GM23248 (cell line): ENCODE data around the gene PRSS33. TPM values are rescaled to one million over a fixed set of nuclear protein-coding genes. Genes with fewer than 3 reads are reported as not detected.
A peak's percentile ranks its signal among the peaks of the same experiment; 100 is the strongest.

Experiments used
- DNase-seq: peaks from one replicate; pipeline ENCODE4 v3.0.0-alpha.2; 2015
- H2AFZ ChIP-seq: fragments of 200-600 bp; sonication (generic); 2 replicates; pipeline ENCODE4 v1.6.1; 2016; ENCODE audit warnings: antibody characterized with exemption
- H3F3A ChIP-seq: fragments of 200-600 bp; sonication (generic); 2 replicates; pipeline ENCODE4 v1.6.1; 2016; ENCODE audit warnings: mild to moderate bottlenecking, antibody characterized with exemption, mixed run types; ENCODE audit not compliant: insufficient read depth
- H3K27ac ChIP-seq: fragments of 200-600 bp; sonication (generic); 2 replicates; pipeline ENCODE4 v1.5.1; 2016; ENCODE audit warnings: mild to moderate bottlenecking
- H3K27me3 ChIP-seq: fragments of 200-600 bp; sonication (generic); replicated peaks from 2 replicates; pipeline ENCODE4 v1.6.1; 2016; ENCODE audit warnings: mild to moderate bottlenecking; ENCODE audit not compliant: insufficient read depth
- H3K36me3 ChIP-seq: fragments of 200-600 bp; sonication (generic); 2 replicates; pipeline ENCODE4 v1.6.1; 2016; ENCODE audit warnings: low read depth, mild to moderate bottlenecking
- H3K4me1 ChIP-seq: fragments of 200-600 bp; sonication (generic); 2 replicates; pipeline ENCODE4 v1.6.1; 2016; ENCODE audit warnings: mild to moderate bottlenecking; ENCODE audit not compliant: insufficient read depth
- H3K4me2 ChIP-seq: fragments of 200-600 bp; sonication (generic); one replicate; pipeline ENCODE4 v1.6.1; 2016; ENCODE audit warnings: mild to moderate bottlenecking; ENCODE audit not compliant: unreplicated experiment
- H3K4me3 ChIP-seq: fragments of 200-600 bp; sonication (generic); 2 replicates; pipeline ENCODE4 v1.5.1; 2016; ENCODE audit warnings: mild to moderate bottlenecking
- H3K79me2 ChIP-seq: fragments of 200-600 bp; sonication (generic); 2 replicates; pipeline ENCODE4 v1.6.1; 2016; ENCODE audit warnings: mild to moderate bottlenecking; ENCODE audit not compliant: insufficient read depth
- H3K9ac ChIP-seq: fragments of 200-600 bp; sonication (generic); 2 replicates; pipeline ENCODE4 v1.6.1; 2016; ENCODE audit warnings: mild to moderate bottlenecking
- H3K9me2 ChIP-seq: fragments of 200-600 bp; sonication (generic); 2 replicates; pipeline ENCODE4 v1.6.1; 2016; ENCODE audit warnings: mixed run types, mild to moderate bottlenecking, moderate library complexity; ENCODE audit not compliant: insufficient read depth
- H3K9me3 ChIP-seq: fragments of 200-600 bp; sonication (generic); one replicate; pipeline ENCODE4 v1.6.1; 2017; ENCODE audit warnings: low read depth
- H4K20me1 ChIP-seq: fragments of 200-600 bp; sonication (generic); 2 replicates; pipeline ENCODE4 v1.6.0; 2016; ENCODE audit not compliant: insufficient read depth
- EZH2 ChIP-seq: fragments of 200-600 bp; sonication (generic); IDR thresholded peaks from 2 replicates; pipeline ENCODE4 v1.6.1; 2018; ENCODE audit warnings: antibody characterized with exemption, mild to moderate bottlenecking; ENCODE audit not compliant: insufficient read depth, poor library complexity, severe bottlenecking
- EZH2phosphoT487 ChIP-seq: fragments of 200-600 bp; sonication (generic); IDR thresholded peaks from 2 replicates; pipeline ENCODE4 v1.6.1; 2018; ENCODE audit warnings: antibody characterized with exemption, moderate library complexity, mild to moderate bottlenecking, low read depth; ENCODE audit not compliant: insufficient read depth
- WGBS, 2 experiments: methylation state at CpG; one replicate each; pipeline ENCODE4 v1.1.6; 2015 to 2017; ENCODE audit warnings: low lambda C conversion rate in 2 of 2, low coverage in 1 of 2; ENCODE audit errors: missing lambda C conversion rate in 2 of 2; 5-methylcytosine and 5-hydroxymethylcytosine counted together
- in situ Hi-C: fragments of 300-500 bp; cut with MboI; formaldehyde crosslinking; loops from 2 replicates; pipeline ENCODE4 v1.15.0; 2020
- polyA plus RNA-seq: library from polyadenylated mRNA; unstranded; fragments of >200 nt; fragmentation: Nextera tagmentation; extraction: Ambion mirVana; gene quantifications from 2 replicates; pipeline ENCODE4 v1.2.1, GENCODE V29; 2016
- total RNA-seq: library from RNA; depleted of rRNA; stranded (reverse); fragments of >200 nt; shearing (Covaris generic); gene quantifications from 2 replicates; pipeline ENCODE4 v1.2.3, GENCODE V29; 2014

The PRSS33 gene
- total and polyA plus RNA-seq, 2 experiments from 2014 or later, result not detected

DNA sequence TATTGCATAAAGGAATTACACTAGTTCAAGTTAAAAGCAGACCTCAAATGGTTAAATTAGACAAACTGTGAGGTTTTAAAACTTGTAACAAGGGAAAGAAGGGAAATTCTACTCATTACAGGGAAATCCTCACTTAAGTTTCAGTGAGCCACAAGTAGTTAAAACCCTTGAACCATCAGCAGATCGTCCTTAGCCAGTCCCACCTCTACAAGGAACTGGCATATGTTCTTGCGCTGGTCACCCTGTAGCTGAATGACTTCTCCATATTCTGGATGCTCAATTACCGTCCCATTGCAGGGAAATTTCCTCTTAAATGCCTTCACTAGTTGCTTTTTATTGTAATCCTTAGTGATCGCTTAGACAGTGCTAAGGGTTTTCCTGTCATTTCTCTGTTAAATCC lies 35.1 kb upstream of the PRSS33 start:
- H2AFZ ChIP-seq, result no peak overlapping the region
- H3K4me2 ChIP-seq, result no peak overlapping the region
- H3K27ac ChIP-seq, result no peak overlapping the region
- 28 to 33% methylated on average over 4 of the region's 4 CpGs for WGBS, 2 experiments
- peaks cover 34% of the 10 kb centered on the region for H3K27me3 ChIP-seq
- H3F3A ChIP-seq, result no peaks in the 10 kb centered on the region; the same call in 1 of the 2 replicates
- H3K79me2 ChIP-seq, result no peaks in the 10 kb centered on the region
- no peaks in the 10 kb centered on the region for H3K9me2 ChIP-seq
- H3K4me1 ChIP-seq, result no peaks in the 10 kb centered on the region
- H3K9me3 ChIP-seq, result no peaks in the 10 kb centered on the region
- in situ Hi-C loops, result no loop called here
- H3K9ac ChIP-seq, result no peak overlapping the region
- TF ChIP-seq EZH2 (no peak), EZH2phosphoT487 (no peak)
- no peak overlapping the region for H3K4me3 ChIP-seq
- DNase-seq, result no peak
- no peaks in the 10 kb centered on the region for H3K36me3 ChIP-seq
- H4K20me1 ChIP-seq, result no peaks in the 10 kb centered on the region

DNA sequence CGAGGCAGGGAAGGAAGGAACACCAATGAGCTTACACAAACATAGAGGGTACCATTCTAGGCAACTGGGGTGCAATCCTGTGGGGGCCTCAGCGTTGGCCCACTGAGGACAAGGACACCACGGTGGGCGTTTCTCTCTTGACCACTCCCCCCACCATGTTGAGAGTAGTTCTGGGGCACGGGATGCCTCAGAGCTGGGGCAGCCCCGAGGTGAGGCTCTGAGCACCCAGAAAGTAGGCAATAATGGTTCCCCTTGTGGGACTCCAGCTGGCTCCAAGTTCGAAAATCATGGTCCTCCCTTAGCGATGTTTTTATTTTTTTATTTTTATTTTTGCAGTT lies 34.8 kb upstream of the PRSS33 start:
- Histone ChIP-seq H3K79me2 (no peaks in the 10 kb centered on the region), H2AFZ (no peak overlapping the region), H3K4me2 (no peak overlapping the region), H3K9ac (no peak overlapping the region), H3K9me2 (no peaks in the 10 kb centered on the region), H3K27ac (no peak overlapping the region), H3F3A (no peaks in the 10 kb centered on the region; the same call in 1 of the 2 replicates), H3K27me3 (peaks cover 34% of the 10 kb centered on the region), H3K4me3 (no peak overlapping the region), H3K9me3 (no peaks in the 10 kb centered on the region), H3K36me3 (no peaks in the 10 kb centered on the region), H3K4me1 (no peaks in the 10 kb centered on the region), H4K20me1 (no peaks in the 10 kb centered on the region)
- 50 to 54% methylated on average over 8 of the region's 8 CpGs for WGBS, 2 experiments
- no peak for DNase-seq
- in situ Hi-C loops, result no loop called here
- TF ChIP-seq EZH2phosphoT487 (no peak), EZH2 (no peak)

DNA sequence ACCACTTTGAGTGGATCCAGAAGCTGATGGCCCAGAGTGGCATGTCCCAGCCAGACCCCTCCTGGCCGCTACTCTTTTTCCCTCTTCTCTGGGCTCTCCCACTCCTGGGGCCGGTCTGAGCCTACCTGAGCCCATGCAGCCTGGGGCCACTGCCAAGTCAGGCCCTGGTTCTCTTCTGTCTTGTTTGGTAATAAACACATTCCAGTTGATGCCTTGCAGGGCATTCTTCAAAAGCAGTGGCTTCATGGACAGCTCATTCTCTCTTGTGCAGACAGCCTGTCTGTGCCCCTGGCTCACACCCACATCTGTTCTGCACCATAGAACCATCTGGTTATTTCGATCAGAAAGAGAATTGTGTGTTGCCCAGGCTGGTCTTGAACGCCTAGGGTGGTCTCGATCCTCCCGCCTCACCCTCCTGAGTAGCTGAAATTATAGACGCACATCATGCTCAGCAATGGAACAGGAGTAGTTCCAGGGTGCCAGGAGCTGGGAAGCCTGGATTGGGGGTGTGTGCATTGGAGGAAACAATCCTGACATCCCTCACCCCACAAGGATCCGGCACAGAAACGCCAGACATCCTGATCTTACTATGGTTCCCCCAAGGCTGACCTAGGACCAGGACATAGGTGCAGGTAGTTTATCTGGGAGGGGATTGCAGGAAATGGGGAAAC lies 34.3 kb upstream of the PRSS33 start:
- Histone ChIP-seq H2AFZ (no peak overlapping the region), H3F3A (no peaks in the 10 kb centered on the region; the same call in 1 of the 2 replicates), H3K4me3 (no peak overlapping the region), H3K4me1 (no peaks in the 10 kb centered on the region), H3K9me3 (no peaks in the 10 kb centered on the region), H3K9ac (no peak overlapping the region), H3K27me3 (peaks cover 34% of the 10 kb centered on the region), H3K27ac (no peak overlapping the region), H3K36me3 (no peaks in the 10 kb centered on the region), H4K20me1 (no peaks in the 10 kb centered on the region), H3K4me2 (no peak overlapping the region), H3K9me2 (no peaks in the 10 kb centered on the region), H3K79me2 (no peaks in the 10 kb centered on the region)
- 9 to 13% methylated on average over 9 of the region's 9 CpGs for WGBS, 2 experiments
- in situ Hi-C loops, result no loop called here
- DNase-seq, result peak; percentile 46
- TF ChIP-seq EZH2phosphoT487 (no peak), EZH2 (no peak)

DNA sequence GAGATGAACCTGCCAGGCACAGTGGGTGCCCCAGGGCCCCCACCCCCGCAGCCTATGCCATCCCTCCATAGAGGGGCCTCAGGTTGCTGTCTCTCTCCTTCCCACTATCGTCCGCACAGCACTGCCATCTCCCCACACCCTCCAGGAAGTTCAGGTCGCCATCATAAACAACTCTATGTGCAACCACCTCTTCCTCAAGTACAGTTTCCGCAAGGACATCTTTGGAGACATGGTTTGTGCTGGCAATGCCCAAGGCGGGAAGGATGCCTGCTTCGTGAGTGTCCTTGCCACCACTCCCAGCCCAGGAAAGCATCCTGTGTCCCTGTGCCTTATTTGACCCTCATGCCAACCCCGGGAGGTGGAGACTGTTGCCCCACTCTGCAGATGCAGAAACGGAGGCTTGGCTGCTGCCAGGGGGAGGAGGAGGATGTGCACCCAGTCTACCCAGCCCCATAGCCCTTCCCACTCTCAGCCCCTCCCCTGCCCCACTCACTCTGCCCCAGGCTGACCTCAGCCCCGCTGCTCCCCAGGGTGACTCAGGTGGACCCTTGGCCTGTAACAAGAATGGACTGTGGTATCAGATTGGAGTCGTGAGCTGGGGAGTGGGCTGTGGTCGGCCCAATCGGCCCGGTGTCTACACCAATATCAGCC lies 33.6 kb upstream of the PRSS33 start:
- Histone ChIP-seq H3K4me2 (no peak overlapping the region), H3K27ac (no peak overlapping the region), H3K9ac (no peak overlapping the region), H3K9me3 (no peaks in the 10 kb centered on the region), H3K9me2 (no peaks in the 10 kb centered on the region), H4K20me1 (no peaks in the 10 kb centered on the region), H3K4me1 (no peaks in the 10 kb centered on the region), H3F3A (no peaks in the 10 kb centered on the region; the same call in 1 of the 2 replicates), H3K79me2 (no peaks in the 10 kb centered on the region), H2AFZ (no peak overlapping the region), H3K36me3 (no peaks in the 10 kb centered on the region), H3K27me3 (peaks cover 41% of the 10 kb centered on the region), H3K4me3 (no peak overlapping the region)
- no peak for DNase-seq
- in situ Hi-C loops, result no loop called here
- 60 to 71% methylated on average over 10 to 14 of the region's 14 CpGs for WGBS, 2 experiments
- no peak for TF ChIP-seq EZH2
- TF ChIP-seq EZH2phosphoT487, result no peak
